GM12864 (cell line): ENCODE measurements around the gene NTN3.

ENCODE experiments used
- DNase-seq: peaks from one replicate; pipeline ENCODE4 v3.0.0-alpha.2; 2011; ENCODE audit warnings: low read depth
- H3K4me3 ChIP-seq: 2 replicates; pipeline ENCODE4 v1.5.1; 2011; ENCODE audit warnings: mild to moderate bottlenecking, low read depth, low read length, control low read depth
- TF ChIP-seq, protein P1 (sequence below): IDR thresholded peaks from 2 replicates; pipeline ENCODE4 v1.5.1; 2011; ENCODE audit warnings: low read depth, mild to moderate bottlenecking, moderate library complexity, low read length, control low read depth, inconsistent platforms; ENCODE audit errors: missing control alignments

NTN3 gene

DNA sequence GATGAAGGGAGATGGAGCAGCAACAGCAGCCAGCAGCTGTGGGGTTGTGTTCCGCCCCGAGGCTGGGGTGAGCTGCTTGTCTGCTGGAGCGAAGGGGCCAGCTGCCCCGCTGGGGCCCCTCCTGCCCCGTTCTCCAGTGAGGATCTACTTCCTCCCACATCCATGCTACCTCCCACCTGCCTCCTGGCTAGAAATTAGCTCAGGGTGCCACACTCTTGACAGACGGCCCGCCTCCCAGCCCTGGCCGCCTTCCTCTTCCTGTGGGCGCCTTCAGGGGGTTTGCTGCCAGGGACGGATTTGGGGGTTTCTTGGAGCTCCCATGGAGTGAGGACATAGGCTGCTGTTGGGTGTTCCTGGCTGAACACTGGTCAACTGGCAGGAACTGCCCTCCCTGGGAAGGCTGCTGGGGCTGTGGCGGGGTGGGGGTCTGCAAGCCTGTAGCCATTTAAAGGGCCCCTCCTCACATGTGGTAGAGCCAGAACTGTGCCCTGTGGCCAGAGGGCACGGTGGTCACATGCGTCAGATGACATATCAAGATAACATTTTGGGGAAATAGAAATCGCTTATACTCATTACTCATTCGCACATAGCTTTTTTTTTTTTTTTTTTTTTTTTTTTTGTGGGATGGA is 16.9 kb downstream of the NTN3 start:
- no peak overlapping the region for H3K4me3 ChIP-seq
- TF ChIP-seq, protein P1, sequence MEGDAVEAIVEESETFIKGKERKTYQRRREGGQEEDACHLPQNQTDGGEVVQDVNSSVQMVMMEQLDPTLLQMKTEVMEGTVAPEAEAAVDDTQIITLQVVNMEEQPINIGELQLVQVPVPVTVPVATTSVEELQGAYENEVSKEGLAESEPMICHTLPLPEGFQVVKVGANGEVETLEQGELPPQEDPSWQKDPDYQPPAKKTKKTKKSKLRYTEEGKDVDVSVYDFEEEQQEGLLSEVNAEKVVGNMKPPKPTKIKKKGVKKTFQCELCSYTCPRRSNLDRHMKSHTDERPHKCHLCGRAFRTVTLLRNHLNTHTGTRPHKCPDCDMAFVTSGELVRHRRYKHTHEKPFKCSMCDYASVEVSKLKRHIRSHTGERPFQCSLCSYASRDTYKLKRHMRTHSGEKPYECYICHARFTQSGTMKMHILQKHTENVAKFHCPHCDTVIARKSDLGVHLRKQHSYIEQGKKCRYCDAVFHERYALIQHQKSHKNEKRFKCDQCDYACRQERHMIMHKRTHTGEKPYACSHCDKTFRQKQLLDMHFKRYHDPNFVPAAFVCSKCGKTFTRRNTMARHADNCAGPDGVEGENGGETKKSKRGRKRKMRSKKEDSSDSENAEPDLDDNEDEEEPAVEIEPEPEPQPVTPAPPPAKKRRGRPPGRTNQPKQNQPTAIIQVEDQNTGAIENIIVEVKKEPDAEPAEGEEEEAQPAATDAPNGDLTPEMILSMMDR: no peak
- no peak for DNase-seq

DNA sequence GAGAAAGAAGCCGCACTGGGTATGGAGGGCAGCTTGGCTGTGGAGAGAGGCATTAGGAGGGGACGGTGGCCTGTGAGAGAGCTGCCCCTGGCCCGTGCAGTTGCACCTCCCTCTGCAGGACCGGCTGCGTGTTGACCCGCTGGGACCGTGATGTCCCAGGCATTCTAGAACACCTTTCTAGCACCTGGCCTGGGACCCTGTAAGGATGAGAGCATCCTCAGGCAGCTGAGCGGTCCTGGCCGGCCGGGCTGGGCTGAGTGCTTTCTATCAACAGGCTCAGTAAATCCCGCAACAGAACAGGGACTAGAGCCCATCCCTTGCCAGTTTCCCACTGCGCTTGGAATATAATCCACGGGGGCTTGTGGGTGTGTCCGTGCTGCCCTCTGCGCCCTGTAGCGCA is 18.5 kb downstream of the NTN3 start:
- no peak overlapping the region for H3K4me3 ChIP-seq
- no peak for DNase-seq
- TF ChIP-seq, protein P1: no peak

DNA sequence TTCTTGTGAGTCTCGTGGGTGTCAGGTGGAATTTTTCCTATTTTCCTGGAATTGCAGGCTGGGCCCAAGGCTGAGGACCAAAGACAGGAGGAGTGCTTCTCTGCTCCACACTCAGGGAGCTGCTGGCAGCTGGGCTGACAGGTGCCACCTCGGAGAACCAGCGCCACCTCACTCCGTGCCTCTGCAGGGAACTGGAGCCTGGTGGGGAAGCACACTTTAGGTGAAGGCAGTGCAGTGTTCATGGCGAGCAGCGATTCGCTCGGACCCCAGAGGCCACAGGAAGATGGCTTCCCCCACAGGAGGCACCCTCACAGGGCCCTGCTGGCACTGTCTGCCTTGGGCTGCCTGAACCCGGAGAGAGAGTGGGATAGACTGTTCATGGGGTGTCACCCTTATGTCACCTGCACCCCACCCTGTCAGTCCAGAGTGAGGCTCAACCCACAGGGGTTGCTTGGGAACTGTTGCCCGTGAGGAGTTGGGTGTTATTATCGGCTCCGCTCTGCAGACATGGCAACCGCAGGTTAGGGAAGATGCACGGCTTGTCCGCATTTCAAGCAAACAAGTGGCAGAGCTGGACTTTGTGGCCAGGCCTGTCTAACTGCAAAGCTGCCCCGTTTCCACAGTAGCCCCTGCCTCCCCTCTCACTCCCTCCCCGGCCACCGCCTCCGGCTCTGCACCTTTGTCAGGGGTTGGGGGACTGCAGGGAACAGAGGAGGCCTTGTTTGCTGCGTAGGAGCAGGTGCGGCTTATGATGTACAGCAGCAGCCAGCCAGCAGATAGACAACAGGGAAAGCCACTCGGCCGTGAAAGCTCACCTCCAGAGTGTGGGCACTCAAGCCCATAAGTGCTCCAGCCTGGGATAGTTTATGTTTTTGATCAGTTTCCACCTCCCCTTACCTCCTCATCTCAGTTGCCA is 19.4 kb downstream of the NTN3 start:
- TF ChIP-seq, protein P1: no peak
- H3K4me3 ChIP-seq: no peak overlapping the region
- no peak for DNase-seq

DNA sequence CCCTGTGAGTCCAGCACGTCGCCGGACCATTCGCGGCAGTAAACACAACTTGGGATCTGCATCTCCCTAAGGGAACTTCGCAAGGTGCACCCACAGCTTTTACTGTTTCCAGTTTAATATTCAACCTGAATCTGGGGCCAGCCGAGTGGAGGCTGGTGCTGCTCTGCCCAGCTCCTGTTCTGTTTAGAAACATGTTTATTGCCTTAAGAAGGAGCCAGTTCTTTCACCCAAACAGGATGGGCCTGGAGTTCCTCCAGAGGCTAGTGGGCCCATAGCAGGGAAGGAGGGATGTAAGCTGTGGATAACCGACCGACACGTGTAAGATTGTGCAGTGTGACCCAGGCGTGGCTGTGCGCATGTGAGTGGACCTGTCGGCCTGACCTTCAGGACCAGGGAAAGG is 21.2 kb downstream of the NTN3 start:
- DNase-seq: no peak
- no peak overlapping the region for H3K4me3 ChIP-seq
- TF ChIP-seq, protein P1: no peak

DNA sequence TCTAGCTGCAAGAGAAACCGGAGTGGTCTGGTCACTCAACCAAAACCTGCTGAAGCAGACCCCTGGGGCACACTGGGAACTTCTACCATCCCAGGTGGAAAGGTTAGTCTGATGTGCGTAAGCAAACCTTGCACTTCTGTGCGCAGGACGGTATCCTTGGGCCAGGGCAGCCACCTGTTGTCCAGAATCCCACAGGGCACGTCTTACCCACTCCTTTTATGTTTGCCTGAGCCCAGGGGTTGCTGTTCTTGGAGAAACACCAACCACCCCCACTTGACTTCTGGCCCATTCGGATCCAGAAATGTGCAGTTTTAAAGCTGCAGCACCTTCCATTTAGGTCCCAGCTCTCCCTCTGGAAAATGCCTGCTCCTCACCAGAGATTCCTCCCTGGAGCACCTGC is 22.5 kb downstream of the NTN3 start:
- TF ChIP-seq, protein P1: no peak
- no peak overlapping the region for H3K4me3 ChIP-seq
- DNase-seq: no peak

DNA sequence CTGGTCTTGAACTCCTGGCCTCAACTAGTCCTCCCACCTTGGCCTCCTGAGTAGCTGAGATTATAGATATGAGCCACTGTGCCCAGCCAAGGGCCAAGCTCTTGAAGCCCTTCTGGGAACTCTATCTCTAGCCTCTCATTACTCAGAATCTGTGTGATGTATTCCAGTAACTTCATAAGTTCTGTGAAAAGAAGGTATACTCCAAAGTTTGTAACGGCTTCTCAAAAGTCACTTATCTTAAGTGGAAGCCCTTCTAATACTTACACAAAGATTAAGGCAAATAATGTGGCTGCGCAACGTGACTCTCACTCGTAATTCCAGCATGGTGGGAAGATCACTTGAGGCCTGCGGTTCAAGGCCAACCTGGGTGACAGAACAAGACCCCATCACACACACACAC is 23.5 kb downstream of the NTN3 start:
- DNase-seq: no peak
- TF ChIP-seq, protein P1: no peak
- H3K4me3 ChIP-seq: no peak overlapping the region
